Parathyroid adenoma (tissue), 2 donors: ENCODE data around the gene NCBP2.

Experiments used
- H2AFZ ChIP-seq: fragments of 300-600 bp; sonication (generic); one replicate; pipeline ENCODE4 v1.7.0; 2017; ENCODE audit warnings: antibody characterized with exemption, mild to moderate bottlenecking
- H3K27ac ChIP-seq: fragments of 300-600 bp; sonication (generic); one replicate; pipeline ENCODE4 v1.7.0; 2017
- H3K27me3 ChIP-seq: fragments of 300-600 bp; sonication (generic); one replicate; pipeline ENCODE4 v1.7.0; 2017; ENCODE audit warnings: low read length; ENCODE audit not compliant: control insufficient read depth, insufficient read depth
- H3K36me3 ChIP-seq: fragments of 300-600 bp; sonication (generic); one replicate; pipeline ENCODE4 v1.7.0; 2017; ENCODE audit warnings: low read length; ENCODE audit not compliant: control insufficient read depth, insufficient read depth
- H3K4me1 ChIP-seq: fragments of 300-600 bp; sonication (generic); one replicate; pipeline ENCODE4 v1.7.0; 2017; ENCODE audit warnings: control low read depth
- H3K4me2 ChIP-seq: fragments of 300-600 bp; sonication (generic); one replicate; pipeline ENCODE4 v1.7.0; 2017; ENCODE audit warnings: low read length
- H3K4me3 ChIP-seq: fragments of 300-600 bp; sonication (generic); one replicate; pipeline ENCODE4 v1.7.0; 2017; ENCODE audit warnings: low read depth, low read length
- H3K79me2 ChIP-seq: fragments of 300-600 bp; sonication (generic); one replicate; pipeline ENCODE4 v1.7.0; 2017; ENCODE audit warnings: control low read depth
- H3K9ac ChIP-seq: fragments of 300-600 bp; sonication (generic); one replicate; pipeline ENCODE4 v1.7.0; 2017; ENCODE audit warnings: mild to moderate bottlenecking
- H3K9me3 ChIP-seq: fragments of 300-600 bp; sonication (generic); one replicate; pipeline ENCODE4 v1.7.0; 2017; ENCODE audit warnings: low read length; ENCODE audit not compliant: control insufficient read depth
- CTCF ChIP-seq: fragments of 300-600 bp; sonication (generic); IDR thresholded peaks from one replicate; pipeline ENCODE4 v1.7.0; 2017; ENCODE audit warnings: antibody characterized with exemption, mild to moderate bottlenecking
- donor health status: primary hyperparathyroidism.

The NCBP2 gene

GRCh38 chr3:196983186-196983585 is 40.9 kb upstream of the NCBP2 start:
- H3K27ac ChIP-seq = no peak overlapping the region
- no peak overlapping the region for H3K9ac ChIP-seq
- no peak overlapping the region for H3K4me3 ChIP-seq
- no peak overlapping the region for H3K4me2 ChIP-seq
- H2AFZ ChIP-seq = no peak overlapping the region
- peaks cover 21% of the 10 kb centered on the region for H3K4me1 ChIP-seq
- H3K36me3 ChIP-seq = no peaks in the 10 kb centered on the region
- no peaks in the 10 kb centered on the region for H3K27me3 ChIP-seq
- H3K79me2 ChIP-seq = no peaks in the 10 kb centered on the region
- TF ChIP-seq CTCF = no peak
- no peaks in the 10 kb centered on the region for H3K9me3 ChIP-seq

- no peak for TF ChIP-seq CTCF
- Histone ChIP-seq H3K4me1 (peaks cover 17% of the 10 kb centered on the region), H3K27me3 (no peaks in the 10 kb centered on the region), H3K27ac (no peak overlapping the region), H3K9ac (no peak overlapping the region), H3K79me2 (no peaks in the 10 kb centered on the region), H3K4me2 (no peak overlapping the region), H3K36me3 (no peaks in the 10 kb centered on the region), H3K4me3 (no peak overlapping the region), H2AFZ (no peak overlapping the region), H3K9me3 (no peaks in the 10 kb centered on the region)
Measured at GRCh38 chr3:196981657-196982056, 39.3 kb upstream of the NCBP2 start.

GRCh38 chr3:196979545-196979944 is 37.2 kb upstream of the NCBP2 start:
- Histone ChIP-seq H2AFZ (peak overlapping the region; percentile 17), H3K27me3 (no peaks in the 10 kb centered on the region), H3K27ac (no peak overlapping the region), H3K36me3 (no peaks in the 10 kb centered on the region), H3K79me2 (no peaks in the 10 kb centered on the region), H3K4me2 (no peak overlapping the region), H3K4me1 (peaks cover 3% of the 10 kb centered on the region), H3K9ac (no peak overlapping the region), H3K9me3 (no peaks in the 10 kb centered on the region), H3K4me3 (no peak overlapping the region)
- no peak for TF ChIP-seq CTCF

- Histone ChIP-seq H2AFZ (no peak overlapping the region), H3K36me3 (no peaks in the 10 kb centered on the region), H3K27ac (no peak overlapping the region), H3K4me1 (peaks cover 2% of the 10 kb centered on the region), H3K9me3 (no peaks in the 10 kb centered on the region), H3K9ac (no peak overlapping the region), H3K4me2 (no peak overlapping the region), H3K4me3 (no peak overlapping the region), H3K27me3 (no peaks in the 10 kb centered on the region), H3K79me2 (no peaks in the 10 kb centered on the region)
- TF ChIP-seq CTCF = no peak
Measured at GRCh38 chr3:196976941-196977340, 34.6 kb upstream of the NCBP2 start.

- H3K27me3 ChIP-seq = no peaks in the 10 kb centered on the region
- H3K9ac ChIP-seq = no peak overlapping the region
- no peak overlapping the region for H2AFZ ChIP-seq
- no peak overlapping the region for H3K27ac ChIP-seq
- H3K4me1 ChIP-seq = peaks cover 2% of the 10 kb centered on the region
- no peaks in the 10 kb centered on the region for H3K9me3 ChIP-seq
- no peaks in the 10 kb centered on the region for H3K79me2 ChIP-seq
- TF ChIP-seq CTCF = no peak
- no peak overlapping the region for H3K4me2 ChIP-seq
- no peak overlapping the region for H3K4me3 ChIP-seq
- no peaks in the 10 kb centered on the region for H3K36me3 ChIP-seq
Measured at GRCh38 chr3:196975349-196975748, 33.0 kb upstream of the NCBP2 start.
